Activated CD8-positive, alpha-beta memory T cell treated with anti-CD3 and anti-CD28 coated beads, Interleukin-2, amount 50 U/mL, for 4 hours (primary cell): ENCODE results near the gene STARD3NL.

Experiments used
- DNase-seq: peaks from one replicate; pipeline ENCODE4 v3.0.0-alpha.2; 2020

STARD3NL gene

DNA sequence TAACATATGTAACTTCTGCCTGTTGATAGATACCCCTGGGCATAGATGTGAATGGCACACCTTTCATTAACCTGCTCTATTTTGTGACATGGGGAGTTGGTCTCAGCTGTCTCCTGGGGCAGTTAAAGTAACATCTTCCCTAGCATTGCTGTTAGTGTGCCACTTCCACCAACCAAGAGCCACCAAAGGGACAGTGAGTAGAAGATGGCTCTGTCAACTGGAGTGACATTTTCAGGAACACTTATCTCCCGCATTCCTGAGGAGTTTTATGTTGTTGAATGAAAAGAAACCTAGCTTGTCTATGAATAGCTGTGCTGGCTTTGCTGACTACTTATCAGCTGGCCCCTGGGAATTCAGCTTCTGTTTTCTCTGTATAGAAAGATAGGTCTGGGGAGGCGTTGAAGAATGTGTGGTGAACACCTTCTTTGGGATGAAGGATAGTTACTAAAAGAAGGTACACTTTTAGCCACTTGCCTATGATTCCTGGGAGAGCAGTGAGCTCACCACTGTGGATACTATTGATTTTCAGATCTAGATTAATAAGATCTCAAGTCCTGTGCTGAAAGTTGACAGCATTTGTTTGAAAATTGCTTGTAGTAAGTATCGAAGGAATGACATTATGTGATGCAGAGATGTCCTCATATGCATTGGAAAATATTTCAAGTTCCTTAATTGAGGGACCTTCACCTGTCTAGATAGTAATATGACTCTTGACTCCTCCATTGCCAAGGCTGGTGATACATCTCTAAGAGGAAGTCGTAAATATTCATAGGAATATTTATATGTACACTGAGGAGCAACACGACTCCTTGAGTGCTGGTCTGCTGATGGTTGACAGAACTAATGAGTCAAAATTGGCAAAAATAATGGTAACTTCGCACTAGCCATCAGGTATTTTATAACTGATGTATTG, 7.6 kb downstream of the STARD3NL start:
- DNase-seq, result no peak

DNA sequence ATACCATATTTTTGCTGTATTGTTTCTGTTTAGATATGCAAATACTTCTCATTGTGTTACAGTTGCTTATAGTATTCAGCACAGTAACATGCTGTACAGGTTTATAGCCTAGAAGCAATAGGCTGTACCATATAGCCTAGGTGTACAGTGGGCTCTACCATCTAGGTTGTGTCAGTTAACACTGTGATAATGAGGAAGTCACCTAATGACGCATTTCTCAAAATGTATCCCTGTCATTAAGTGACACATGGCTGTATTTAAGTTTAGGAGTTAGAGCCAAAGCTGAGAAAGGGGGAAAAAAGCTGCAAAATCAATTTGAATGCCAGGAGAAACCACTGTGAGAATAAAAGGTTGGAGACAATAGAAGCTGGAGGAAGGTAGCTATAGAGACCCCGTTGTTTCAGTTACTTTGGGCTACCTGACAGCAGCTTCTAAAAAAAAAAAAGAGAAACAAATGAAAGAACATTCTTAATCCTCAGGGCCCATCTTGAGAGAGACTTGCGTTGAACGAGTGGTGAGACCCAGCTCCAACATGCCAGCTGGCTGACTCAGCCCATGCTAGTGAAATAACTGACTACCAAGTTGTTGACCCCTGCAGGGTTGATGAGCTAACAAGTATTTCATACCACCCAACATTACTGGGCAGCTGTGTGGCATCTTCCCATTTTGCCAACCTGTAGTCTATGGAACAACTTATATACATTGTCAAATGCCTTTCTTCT, 8.7 kb downstream of the STARD3NL start:
- DNase-seq, result no peak

DNA sequence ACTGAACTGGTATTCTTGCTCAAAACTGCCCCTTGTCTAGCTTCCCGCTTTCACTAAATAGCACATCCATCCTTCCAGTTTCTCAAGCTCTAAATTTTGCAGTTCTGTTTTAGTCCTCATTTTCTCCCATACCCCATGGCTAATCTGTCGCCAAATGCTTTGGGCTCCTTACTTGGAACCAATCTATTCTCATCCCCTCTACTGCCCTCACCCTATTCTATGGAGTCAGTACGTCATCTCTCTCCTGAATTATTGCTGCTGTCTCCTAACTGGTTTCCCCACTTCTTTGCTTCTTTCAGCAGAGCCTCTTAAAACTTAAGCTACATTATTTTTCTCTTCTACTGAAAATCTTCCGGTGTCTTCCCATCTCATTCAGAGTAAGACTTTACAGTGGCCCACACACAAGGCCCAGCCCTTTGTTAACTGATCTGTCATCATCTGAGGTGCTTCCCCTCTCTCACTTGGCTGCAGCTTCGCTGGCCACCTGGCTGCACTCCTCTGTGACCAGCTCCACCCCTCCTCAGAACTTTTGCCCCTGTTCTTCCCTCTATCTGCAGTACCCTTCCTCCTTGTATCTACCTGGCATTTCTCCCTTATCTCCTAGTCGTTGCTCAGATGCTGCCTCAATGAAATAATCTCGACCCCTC, 9.9 kb downstream of the STARD3NL start:
- DNase-seq, result no peak

DNA sequence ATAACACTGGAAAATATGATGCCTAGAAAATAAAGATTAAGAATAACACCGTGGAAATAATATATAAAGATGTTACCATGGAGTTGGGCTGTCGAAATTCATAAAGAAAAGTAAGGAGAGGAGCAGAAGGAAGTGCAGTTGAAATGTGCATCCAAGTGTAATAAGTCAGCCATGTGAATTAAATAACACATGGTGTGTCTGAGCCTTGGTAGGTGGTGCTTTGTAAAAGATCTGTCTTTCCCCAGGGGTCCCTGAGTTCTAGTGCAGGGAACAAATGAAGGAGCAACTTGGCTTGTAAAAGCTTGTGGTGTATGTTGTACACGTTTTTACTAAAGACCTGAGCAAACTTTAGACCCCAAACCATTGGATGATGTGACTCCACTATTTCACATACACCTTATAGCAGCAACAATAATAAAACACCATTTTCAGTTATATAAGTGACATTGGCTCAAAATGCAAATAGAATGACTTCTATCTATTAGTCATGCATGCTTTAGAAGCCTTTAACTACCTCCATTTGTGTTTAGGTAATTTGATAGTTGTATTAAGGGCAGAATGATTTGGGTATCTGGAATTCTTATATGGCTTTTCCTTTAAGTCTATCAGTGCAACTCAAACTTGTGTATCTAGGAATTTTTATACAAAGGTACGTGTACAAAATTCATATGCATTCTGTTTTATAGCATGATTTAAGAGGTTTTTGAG, 11.3 kb downstream of the STARD3NL start:
- DNase-seq, result no peak

DNA sequence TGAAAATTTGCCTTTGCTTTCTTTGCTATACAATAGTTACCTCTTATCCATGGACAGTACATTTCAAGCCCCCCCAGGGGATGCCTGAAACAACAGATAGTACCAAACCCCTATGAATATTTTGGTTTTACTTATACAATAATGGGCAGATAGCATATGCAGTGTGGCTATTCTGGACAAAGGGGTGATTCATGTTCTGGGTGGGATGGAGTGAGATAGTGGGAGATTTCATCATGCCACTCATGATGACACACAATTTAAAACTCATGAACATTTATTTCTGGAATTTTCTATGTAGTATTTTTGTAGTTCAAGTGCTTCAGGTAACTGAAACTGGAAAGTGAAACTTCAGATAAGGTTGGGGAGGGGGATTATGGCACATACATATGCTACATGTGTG, 12.0 kb downstream of the STARD3NL start:
- DNase-seq, result no peak

DNA sequence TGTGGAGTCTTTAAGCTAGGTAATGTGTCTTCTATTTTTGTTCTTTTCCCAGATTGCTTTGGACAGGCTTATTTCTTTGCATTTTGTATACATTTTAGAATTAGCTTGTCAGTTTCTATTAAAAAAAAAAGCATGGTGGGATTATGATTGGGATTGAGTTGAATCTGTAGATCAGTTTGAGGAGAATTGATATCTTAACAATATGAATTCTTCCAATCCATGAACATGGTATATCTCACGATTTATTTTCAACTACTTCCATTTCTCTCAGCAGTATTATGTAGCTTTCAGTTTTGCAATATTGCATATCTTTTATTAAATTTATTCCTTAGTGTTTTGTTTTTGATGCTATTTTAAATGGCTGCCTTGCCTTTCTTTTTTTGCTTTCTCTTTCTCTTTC, 13.7 kb downstream of the STARD3NL start:
- no peak for DNase-seq

DNA sequence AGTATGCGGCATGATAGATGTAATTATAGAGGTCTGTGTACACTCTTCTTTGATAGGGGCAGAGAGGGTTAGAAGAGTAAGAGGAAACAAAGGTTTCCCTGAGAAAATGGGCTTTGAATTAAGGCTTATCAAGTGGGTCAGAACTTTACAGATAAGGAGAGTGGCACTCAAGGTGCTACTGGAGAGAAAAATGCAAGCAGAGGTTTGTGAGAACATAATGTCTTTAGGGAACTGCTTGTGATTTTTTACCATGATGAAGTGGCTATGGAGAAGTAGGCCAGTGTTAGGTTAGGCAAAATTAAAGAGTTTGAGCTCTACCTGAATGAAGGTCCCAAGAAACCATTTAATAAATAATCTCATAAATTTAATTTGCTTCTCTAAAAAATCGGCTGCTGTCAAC, 14.3 kb downstream of the STARD3NL start:
- no peak for DNase-seq

DNA sequence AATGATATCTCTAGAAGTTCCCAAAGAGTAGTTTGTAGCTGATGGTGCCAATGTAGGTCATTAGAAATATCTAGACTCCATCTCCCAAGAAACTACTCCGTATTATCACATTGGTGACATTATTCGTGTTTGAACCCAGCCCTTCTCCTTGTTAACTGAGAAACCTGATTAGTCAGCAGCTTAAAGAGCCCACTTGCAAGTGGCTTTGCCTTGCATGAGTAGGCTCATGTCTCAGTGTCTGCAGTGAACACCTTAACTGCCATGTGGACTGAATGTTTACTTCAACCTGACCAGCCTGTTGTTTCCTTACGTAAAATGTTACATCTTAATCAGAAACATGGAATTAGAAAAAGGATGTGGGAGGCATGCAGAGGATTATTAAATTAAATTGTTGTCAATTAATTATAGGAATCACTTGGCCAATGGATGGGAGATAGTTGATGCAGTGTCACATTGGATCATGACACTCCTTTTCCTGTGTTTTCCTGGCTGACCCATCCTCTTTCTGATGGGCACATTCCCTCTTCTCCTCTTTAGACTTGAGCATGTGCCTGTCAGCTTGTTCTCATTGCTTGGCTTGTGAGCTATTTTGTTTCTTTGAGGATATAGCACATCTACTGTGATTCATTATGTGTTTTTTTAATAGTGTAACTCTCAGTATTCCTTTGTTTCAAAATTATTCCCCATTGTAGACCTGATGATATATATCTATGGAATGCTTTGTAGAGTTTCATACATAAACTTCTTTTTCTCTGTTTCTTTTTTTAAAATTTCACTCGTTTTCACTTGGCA, 18.0 kb downstream of the STARD3NL start:
- DNase-seq, result no peak

DNA sequence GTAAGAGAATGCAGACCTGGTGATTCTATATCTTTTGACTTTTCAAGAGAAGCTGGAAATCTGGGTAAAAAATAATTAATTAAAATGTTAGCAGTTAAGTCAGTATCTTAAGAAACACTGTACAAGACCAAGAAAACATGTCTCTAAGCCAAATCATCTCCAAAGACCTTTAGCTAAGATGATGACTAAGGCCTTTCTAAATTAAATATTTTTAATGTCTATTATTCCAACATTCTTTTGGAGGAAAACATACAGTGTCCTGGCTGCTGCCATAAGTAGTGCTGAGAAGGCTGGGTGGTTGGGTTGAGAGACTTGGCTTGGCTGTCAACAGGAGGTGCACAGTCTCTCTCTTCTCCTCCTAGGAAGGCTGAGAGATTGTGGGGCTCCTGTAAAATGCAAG, 20.3 kb downstream of the STARD3NL start:
- DNase-seq, result no peak

DNA sequence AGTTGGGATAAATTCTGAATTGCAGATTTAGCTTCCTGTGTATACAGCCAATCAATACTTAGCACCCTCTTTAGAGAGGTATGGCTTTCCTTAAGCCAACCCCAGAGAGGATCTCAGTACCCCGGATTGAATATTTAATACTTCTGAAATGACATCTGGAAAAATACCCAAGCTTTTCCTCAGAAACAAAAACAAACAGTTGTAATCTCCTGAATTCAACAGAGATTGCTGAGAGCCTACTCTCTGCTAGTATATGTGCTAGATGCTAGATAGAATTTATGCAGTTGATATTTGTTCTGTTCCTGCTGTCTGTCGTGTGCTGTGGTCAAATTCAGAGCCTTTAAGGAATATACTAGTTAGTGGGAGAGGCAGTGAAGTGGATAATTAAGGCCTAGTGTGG, 21.1 kb downstream of the STARD3NL start:
- DNase-seq, result no peak

DNA sequence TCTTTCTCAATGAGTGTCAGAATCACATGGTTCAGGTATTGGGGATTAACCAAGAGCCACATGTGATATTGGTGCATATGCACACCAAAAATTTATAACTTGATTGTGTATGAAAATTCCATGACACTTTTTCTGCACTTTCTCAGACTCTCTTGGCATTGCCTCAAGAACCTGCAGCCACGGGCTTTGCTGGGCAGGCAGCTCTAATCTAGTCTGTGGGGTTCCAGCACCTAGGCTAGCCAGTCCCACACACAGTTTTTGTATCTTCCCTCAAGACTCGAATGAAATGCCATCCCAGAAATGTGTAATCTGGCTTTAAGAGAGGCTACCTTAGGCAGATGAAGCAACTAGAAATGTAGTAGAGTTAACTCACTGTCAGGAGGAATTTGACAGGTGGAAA, 21.7 kb downstream of the STARD3NL start:
- DNase-seq, result no peak

DNA sequence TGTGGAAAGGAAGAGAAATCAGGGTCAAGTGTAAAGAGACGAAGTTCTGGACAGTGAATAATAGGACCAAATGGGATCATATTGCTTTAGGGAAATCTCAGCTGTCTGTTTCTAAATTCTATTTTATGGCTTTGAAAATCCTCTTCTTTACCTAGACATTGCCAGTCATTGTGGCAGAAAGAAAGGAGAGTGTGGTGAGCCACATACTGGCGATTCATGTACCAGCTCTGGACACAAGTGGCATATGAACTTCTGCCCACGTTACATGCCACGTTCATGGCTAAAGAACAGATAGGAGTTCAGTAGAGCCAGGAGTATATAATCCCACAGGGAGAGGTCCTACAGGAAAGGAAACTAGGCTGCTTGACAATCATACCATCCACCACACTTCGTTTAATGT, 28.0 kb downstream of the STARD3NL start:
- no peak for DNase-seq

DNA sequence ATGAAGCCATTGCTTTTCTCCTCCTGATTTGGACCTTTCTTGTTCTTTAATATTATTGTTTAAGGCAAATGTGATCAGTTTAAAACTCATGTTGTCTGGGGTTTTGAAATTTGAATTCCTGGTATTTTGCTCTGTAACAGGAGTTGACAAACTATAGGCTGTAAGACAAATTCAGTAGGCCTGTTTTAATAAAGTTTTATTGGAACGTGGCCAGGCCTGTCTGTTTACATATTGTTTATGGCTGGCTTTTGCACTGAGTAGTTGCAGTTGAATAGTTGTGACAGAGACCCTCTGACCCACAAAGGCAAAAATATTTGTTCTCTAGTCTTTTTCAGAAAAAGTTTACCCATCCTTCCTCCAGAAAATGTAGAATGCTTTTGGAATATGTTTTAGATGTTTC, 29.8 kb downstream of the STARD3NL start:
- no peak for DNase-seq

DNA sequence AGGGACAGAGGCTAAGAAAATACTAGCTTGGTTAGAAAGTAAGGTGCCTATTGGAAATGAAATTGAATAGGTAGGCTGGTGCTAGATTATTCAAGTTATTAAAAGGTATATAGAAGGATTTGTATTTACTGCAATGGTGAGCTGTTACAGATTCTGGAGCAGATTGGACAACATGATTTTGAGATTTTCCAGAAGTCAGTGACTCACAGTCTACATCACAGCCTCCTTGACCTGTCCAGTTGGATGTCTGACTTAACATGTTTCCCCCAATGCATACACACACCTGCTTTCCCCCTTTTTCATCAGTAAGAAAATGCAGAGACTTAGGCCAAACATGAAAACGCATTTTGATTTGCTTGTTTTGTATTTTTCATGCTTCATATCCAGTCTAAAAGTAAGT, 33.4 kb downstream of the STARD3NL start:
- DNase-seq, result no peak

DNA sequence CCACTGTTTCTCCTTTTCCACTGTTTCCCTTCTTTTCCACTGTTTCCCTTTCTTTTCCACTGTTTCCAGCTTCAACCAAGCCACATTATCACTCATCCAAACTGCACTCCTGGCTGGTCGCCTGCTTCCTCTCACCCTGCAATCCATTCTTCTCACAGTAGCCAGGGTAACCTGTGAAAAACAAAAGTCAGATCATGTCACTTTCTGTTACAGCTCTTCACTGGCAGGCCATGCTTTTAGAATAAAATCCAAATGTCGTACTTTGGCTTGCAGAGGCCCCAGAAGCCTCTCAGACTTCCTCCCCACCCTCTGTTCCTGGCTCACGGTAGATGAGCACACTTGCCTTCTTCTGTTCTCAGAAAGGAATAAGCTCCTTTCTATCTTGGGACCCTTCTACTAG, 33.9 kb downstream of the STARD3NL start:
- DNase-seq, result no peak

DNA sequence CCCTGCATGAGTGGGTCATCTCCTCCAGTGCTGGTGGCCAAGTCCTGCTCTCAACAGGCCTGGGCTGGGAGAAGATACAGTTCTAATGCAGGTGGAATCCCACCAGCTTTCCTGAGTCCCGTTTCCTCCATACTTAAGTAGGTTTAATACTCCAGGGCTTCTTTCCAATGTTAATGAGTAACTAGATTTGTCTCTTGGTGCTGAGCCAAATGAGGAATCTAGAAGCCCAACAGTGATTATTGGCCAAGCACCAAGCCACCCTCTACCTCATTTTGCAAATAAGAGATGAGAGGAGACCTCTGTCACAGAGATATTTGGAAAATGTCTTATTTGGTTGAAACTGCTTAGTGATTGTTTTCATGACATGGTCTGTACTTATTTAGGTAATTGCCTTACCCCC, 37.1 kb downstream of the STARD3NL start:
- no peak for DNase-seq

DNA sequence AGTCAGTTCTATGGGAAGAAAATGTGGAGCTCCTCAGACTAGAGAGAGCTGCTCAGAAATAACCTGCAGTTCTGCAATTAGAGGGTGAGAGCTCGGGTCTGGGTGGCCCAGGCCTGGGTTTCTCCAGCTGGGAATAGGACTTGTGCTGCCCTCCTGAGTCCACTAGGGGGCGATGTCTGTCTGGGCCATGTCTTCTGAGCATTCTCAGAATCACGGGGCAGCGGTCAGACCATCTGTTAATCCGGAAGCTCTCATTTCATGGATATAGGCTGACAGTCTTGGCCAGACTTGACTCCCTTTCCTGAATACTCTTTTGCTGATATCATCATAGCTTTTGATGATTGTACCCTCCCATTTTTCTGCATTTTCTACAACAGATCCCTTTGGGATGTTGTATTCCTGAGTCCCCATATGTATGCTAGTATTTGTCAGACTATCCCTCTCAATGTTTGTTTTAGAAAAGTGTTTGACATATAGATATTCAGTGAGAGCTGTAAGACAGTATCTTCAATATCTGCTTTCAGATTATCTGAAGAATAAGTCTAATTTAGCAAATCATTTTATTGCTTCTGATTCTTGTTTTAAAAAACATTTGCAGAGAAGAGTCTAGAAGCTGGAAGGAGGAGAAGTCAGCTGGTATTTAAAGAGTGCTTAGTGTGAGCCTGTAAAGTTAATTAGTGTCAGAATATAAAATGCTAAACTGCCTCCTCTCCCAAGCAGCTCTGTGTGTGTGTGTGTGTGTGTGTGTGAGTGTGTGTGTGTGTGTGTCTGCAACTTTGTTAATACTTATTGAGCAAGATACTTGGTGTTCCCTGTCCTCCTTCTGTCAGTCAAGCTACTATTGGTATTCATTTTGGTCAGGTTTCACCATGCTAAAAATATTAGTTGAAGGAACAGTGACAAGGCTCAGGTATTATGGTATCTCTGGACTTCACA, 38.0 kb downstream of the STARD3NL start:
- DNase-seq, result peak; percentile 74

DNA sequence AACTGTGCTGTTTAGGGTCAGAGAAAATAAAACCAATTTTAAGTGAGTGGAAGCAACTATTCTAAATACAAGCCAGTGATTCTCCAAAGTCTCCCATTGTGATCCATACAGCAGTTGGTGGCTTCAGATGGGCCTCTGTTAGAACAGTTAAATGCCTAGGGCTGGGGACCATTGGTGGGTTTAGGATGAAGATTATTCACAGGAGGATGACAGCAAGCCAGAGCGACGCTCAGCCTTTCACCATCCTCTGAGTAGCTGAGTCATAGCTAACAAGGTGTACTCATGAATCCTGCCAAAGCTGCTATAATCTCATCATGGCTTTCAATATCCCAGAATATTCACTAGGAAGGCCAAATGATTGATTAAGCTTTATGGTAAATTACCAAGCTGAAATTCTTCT, 39.6 kb downstream of the STARD3NL start:
- no peak for DNase-seq

DNA sequence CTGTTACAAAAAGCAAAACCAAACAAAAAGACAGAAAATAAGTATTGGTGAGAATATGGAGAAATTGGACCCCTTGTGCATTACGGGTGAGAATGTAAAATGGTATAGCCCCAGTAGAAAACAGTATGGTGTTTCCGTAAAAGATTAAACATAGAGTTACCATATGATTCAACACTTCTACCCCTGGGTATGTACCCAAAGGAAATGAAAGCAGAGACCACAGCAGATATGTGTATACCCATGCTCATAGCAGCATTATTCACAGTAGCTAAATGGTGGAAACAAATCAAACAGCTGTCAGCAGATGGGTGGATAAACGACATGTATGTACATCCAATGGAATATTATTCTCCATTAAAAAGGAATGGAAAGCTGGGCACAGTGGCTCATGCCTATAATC, 42.4 kb downstream of the STARD3NL start:
- DNase-seq, result no peak

DNA sequence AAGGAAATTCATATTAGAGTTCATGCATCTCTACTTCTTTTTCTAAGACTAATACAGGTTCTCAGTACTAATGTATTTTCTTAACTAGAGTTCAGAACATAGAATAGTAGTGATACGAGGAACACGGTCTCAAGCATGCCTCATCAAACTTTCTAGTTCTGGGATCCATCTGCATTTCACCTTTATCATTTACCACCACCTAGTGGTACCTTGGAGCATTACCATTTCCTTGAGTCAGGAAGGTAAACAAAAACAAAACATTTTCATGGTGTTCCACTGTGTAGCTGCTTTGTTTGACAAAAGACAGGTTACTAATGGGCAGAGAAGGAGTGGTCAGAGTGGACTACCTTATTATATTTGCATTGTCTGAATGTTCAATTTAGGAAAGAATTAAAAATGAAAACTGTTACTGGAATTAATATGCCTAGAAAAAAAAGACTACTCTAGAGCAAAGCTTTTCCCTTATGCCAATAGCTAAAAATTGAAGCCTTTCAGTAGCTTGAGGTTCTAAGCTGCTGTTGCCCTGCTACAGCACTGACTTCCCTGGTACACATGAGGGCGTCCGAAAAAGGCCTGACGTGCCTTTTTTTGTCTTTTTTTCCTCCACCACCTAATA, 44.5 kb downstream of the STARD3NL start:
- no peak for DNase-seq

DNA sequence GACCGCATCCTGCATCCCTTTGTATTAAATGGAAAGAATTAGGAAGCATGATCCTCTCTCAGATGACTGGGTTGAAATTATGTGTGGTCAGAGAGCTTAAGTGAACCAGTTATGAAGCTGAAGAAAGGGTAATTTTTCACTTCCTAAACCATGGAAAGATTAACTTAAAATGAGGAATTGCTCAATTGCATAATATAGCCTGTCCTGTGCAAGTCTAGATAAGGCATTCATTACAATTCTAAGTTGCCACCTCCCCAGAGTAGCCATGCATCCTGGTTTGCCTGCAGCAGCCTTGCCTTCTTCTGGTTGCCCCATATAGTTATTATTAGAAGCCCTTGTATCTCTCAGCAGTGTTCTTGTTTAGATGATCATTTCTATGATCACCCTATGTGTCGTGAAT, 45.3 kb downstream of the STARD3NL start:
- no peak for DNase-seq
